HG03039 (cell line): ENCODE results near the gene NFASC.

ENCODE experiments used
- ATAC-seq: cut with Tn5 transposase; IDR thresholded peaks from one replicate; pipeline ENCODE4 v1.9.1; 2021; ENCODE audit warnings: mild to moderate bottlenecking, moderate library complexity; ENCODE audit not compliant: unreplicated experiment

The NFASC gene

GRCh38 chr1:205028924-205029323 lies 158.3 kb downstream of the NFASC start:
- ATAC-seq: no peak

- no peak for ATAC-seq
Measured at GRCh38 chr1:205030241-205030640, 159.6 kb downstream of the NFASC start.

DNA sequence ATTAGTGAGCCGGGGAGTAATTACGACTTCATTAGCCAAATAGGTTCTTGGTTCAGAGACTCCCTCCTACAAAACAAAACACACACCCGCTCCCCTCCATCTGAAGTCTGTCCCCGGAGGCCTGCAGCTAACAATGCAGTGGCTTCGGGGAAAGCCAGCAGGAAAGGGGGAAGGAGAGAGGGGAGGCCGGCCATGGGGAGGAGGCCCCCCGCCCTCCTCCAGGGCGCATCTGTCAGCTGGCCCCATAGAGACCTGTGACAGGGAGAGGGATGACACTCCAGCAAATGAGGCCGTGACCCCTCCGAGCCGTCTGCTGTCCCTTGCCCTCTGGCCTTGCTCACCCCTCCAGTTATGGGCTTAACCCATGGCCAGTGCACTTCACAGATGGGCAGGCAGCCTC lies 160.2 kb downstream of the NFASC start:
- no peak for ATAC-seq

DNA sequence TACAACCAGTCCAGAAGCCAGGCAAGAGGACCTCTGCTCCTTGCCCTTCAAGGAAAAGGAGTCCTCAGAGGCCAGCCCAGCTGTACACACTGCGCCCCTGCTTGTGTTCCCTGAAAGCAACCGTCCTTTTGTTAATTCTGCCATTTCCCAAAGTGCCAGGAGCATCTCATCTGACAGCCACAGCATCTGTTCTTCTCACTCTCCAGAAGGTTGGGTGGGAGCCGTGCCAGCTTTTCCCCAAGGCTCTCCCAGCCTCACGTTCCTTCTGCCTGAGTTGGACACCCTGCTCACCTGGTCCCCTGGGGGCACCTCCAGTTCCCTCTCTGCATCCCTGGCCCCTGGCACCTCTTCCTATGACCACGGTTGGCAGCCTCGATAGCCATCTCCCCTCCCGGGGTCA lies 161.8 kb downstream of the NFASC start:
- ATAC-seq: no peak

GRCh38 chr1:205037539-205037938 lies 166.9 kb downstream of the NFASC start:
- no peak for ATAC-seq

DNA sequence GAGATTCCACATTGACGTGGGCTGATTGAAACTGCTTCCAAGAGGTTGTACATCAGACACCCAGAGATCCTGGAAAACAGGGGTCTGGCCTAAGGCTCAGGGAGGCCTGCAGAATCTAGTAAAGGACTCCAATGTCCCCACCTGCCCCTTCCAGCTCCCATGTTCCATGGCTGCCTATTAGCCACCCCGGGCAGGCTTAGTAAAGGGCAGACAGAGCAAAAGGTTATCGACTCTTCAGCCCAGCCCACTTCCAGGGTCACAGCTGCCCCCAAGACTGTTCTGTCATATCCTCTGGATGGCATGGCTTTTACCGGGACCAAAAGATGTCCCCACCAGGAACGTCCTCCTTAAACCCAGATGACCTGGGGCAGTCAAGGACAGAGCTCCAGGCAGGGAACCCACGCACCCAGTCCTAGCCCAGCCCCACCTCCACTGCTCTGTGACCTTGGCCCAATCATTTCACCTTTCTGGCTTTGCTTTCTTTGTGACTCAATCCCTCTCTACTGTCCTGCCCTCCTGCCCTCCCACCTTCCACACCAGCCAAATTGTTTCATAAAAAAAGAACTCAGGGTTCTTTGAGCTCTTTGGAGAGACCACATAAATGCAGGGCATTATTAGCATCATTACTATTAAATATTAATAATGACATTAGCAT lies 167.6 kb downstream of the NFASC start:
- ATAC-seq: no peak

GRCh38 chr1:205041001-205041715 lies 170.5 kb downstream of the NFASC start:
- no peak for ATAC-seq

- ATAC-seq: no peak
Measured at GRCh38 chr1:205041998-205042910, 171.6 kb downstream of the NFASC start.

DNA sequence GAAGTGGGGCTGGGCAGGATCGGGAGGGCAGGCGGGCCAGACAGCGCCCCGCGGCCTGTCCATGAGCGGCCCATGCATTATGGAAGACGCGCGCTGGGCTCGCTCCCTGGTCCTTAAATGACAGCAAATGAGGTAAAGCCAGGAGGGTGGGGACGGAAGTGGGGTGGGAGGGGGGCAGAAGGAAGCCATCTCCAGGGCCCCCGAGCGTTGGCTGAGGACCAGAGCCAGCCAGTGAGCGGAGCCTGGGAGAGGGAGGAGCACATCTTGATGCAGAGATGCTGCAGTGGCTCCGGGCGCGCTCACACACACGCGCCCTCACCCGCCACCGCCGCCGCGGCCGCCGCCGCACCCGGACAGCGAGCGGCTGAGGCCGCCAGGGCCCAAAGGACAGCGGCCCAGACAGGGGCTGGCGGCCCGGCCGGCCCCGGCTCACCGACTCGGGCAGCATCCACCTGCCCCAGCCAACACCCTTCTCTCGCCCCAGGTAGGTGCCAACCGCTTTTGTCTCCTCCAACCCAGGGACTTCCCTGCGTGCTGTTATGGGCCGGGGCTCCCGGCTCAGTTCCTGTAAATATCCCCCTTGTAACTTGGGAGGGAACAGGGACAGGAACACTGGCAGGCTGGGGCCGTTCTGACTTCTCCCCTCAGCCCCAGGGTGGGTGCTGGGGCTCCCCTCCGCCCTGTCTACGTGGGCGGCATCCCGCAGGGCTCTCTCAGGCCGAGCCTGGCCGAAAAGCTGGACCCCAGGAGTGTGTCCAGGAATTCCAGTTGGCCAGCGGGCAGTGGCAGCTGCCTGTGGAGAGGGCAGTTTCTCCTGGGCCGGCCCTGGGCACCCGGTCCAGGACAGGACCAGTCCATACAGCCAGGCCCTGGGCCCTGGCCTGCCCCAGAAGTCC lies 172.5 kb downstream of the NFASC start, which contains the start of gene CNTN2:
Gene CNTN2, plus strand, starts transcription at position 302 of the 896 bp plus-strand sequence. CDS start 9,974 bp downstream, outside the sequence.
- ATAC-seq: no peak

- no peak for ATAC-seq
Measured at GRCh38 chr1:205043866-205044265, 173.2 kb downstream of the NFASC start.

DNA sequence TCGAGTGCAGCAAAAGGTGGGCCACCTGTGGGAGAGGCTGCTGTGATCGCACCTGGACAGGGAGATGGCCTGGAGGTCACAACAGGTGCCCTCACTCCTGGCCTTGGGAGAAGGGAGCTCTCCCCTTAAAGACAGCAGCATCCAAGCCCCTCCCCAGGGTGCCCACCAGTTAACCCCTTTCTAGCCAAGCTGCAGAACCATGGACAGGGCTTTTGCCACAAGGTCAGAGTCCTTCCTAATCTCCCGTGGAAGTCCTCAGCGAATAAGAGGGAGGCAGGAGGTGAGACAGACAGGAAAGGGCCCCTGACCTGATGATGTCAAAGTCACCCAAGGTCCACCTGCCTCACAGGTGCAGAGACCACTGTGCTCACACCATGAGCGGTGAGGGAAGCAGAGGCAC lies 174.1 kb downstream of the NFASC start:
- no peak for ATAC-seq

GRCh38 chr1:205045146-205045545 lies 174.5 kb downstream of the NFASC start:
- ATAC-seq: no peak

GRCh38 chr1:205046870-205047269 lies 176.2 kb downstream of the NFASC start:
- no peak for ATAC-seq

DNA sequence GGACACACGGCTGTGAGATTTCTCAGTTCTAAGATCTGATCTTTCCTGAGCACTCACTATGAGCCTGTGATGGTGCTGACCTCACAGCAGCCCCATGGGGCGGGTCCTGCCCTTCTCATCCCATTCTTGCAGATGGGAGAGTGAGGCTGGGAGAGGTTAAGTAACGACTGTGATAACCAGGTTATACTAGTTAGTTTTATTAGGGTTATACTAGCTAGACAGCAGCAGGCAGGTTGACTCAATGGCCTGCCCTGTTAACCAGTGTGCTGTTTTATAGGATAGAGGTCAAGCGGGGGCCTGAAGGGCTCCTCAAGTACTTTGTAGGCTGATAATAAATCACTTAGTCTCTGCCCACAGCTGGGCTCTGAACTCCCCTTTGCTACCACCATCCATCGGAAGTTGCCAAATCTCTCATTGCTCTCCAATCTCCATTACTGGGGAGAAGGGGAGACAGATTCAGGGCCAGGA lies 177.1 kb downstream of the NFASC start:
- no peak for ATAC-seq

GRCh38 chr1:205048382-205048781 lies 177.7 kb downstream of the NFASC start:
- ATAC-seq: no peak

DNA sequence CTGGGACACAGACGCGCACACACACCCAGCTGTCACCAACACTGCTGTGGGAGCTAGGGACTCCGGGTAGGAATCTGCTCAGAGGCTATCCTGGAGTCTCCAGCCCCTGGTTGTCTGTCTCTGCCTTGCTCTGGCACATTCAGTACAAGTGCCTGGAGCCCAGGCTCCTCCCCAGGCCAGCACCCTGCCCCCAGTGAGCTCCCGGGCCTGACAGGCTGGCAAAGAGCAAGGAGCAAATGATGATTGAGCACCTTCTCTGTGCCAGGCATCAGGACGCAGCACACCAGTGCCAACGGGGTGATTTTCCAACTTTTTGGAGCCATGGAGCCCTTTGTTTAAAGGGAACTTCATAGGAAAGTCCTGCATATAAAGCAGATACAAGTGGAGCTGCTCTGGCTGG lies 178.8 kb downstream of the NFASC start:
- no peak for ATAC-seq

- ATAC-seq: no peak
Measured at GRCh38 chr1:205052690-205053089, 182.0 kb downstream of the NFASC start.

DNA sequence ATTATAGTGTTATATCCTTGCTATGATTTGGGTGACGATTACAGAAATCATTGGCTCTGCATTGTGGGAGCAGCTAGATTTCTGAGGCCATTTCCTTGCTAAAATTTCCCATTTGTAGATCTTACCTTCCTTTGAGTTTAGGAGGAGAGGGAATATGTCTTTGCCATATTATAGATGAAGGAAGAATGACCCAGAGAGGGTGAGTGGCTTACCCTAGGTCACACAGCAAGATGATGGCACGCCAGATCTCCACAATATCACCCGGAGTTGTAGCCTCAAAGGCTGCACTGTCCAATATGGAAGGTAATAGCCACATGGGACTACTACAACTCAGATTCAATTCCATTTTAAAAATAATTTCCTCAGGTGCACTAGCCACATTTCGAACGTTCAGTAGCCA lies 182.6 kb downstream of the NFASC start:
- no peak for ATAC-seq

DNA sequence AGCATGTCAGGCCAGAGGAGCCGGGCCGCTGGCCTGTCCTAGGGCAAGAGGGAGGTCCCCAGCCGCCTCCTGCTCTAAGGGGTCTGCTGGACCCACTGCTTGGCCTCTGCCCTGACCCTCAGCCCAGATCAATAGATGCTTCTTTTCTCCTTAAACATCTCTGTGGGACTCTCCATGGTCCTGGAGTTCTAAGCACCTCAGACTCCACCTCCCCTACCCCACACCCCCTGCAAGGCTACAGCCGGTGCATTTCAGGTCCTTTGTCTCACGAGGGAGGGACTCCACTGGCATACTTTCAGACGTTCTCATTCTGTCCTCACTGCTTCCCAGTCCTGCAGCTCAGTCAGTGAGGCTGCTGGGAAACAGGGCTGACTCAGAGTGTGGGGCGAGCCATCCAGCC lies 183.4 kb downstream of the NFASC start:
- ATAC-seq: no peak

DNA sequence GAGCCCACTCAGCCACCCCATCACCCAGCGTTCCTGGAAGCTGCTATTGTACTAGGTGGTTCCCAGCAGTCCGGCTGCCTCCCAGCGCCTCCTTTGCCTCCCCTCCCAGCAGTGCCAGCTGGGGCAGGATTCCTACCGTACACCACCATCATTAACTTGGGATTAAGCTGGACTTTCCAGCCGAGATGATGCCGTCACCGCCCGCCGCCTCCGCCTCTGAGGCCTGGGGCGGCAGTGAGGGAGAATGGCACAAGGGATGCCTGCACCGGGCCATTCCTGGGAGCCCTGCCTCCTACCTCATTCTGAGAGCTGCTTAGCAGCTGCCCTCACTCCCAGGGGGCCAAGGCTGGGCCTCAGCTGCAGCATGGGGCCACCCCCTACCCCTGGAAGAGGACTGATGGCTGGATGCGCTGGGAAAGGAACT lies 185.5 kb downstream of the NFASC start:
- no peak for ATAC-seq
